GM23338 (cell line): ENCODE results near the gene CEP350. TPM values are rescaled to one million over a fixed set of nuclear protein-coding genes. Genes with fewer than 3 reads are reported as not detected.

Source experiments
- ATAC-seq: fragments of 200-7000 bp; cut with Tn5 transposase; 3 replicates; pipeline ENCODE4 v1.9.1; 2020
- DNase-seq: peaks from one replicate; pipeline ENCODE4 v3.0.0-alpha.2; 2015; ENCODE audit warnings: low spot score
- H2AFZ ChIP-seq: fragments of 200-600 bp; sonication (generic); 2 replicates; pipeline ENCODE4 v1.8.0; 2016; ENCODE audit warnings: antibody characterized with exemption, mild to moderate bottlenecking, moderate library complexity
- H3F3A ChIP-seq: fragments of 200-600 bp; sonication (generic); replicated peaks from 2 replicates; pipeline ENCODE4 v1.8.0; 2017; ENCODE audit warnings: antibody characterized with exemption, mixed run types, low read depth
- H3K27ac ChIP-seq: fragments of 200-600 bp; sonication (generic); 2 replicates; pipeline ENCODE4 v1.6.1; 2016; ENCODE audit warnings: low read depth
- H3K27me3 ChIP-seq: fragments of 200-600 bp; sonication (generic); 2 replicates; pipeline ENCODE4 v1.8.0; 2016; ENCODE audit warnings: mild to moderate bottlenecking, mixed run types, moderate library complexity; ENCODE audit not compliant: insufficient read depth
- H3K36me3 ChIP-seq: fragments of 200-600 bp; sonication (generic); 2 replicates; pipeline ENCODE4 v1.8.0; 2016; ENCODE audit warnings: mild to moderate bottlenecking; ENCODE audit not compliant: insufficient read depth
- H3K4me1 ChIP-seq: fragments of 200-600 bp; sonication (generic); 2 replicates; pipeline ENCODE4 v1.8.0; 2016; ENCODE audit warnings: mild to moderate bottlenecking, moderate library complexity; ENCODE audit not compliant: insufficient read depth
- H3K4me2 ChIP-seq: fragments of 200-600 bp; sonication (generic); 2 replicates; pipeline ENCODE4 v1.7.1; 2017; ENCODE audit warnings: mixed run types
- H3K4me3 ChIP-seq: fragments of 200-600 bp; sonication (generic); 2 replicates; pipeline ENCODE4 v1.6.1; 2016; ENCODE audit warnings: mixed run types
- H3K79me2 ChIP-seq: fragments of 200-600 bp; sonication (generic); replicated peaks from 2 replicates; pipeline ENCODE4 v1.8.0; 2017; ENCODE audit warnings: mild to moderate bottlenecking; ENCODE audit not compliant: insufficient read depth
- H3K9me2 ChIP-seq: fragments of 200-600 bp; sonication (generic); 2 replicates; pipeline ENCODE4 v1.8.0; 2017; ENCODE audit not compliant: insufficient read depth
- H4K20me1 ChIP-seq: fragments of 200-600 bp; sonication (generic); replicated peaks from 2 replicates; pipeline ENCODE4 v1.8.0; 2017; ENCODE audit warnings: mild to moderate bottlenecking; ENCODE audit not compliant: insufficient read depth
- H3K27ac Mint-ChIP-seq: 2 replicates; pipeline ENCODE4 v1.8.0; 2020; ENCODE audit warnings: inconsistent platforms, mild to moderate bottlenecking, moderate library complexity, mixed read lengths
- H3K27me3 Mint-ChIP-seq: 3 replicates; pipeline ENCODE4 v1.8.0; 2022; ENCODE audit warnings: low read depth, mild to moderate bottlenecking, moderate library complexity, mixed read lengths, inconsistent platforms; ENCODE audit not compliant: insufficient read depth, poor library complexity
- H3K36me3 Mint-ChIP-seq: 3 replicates; pipeline ENCODE4 v1.8.0; 2021; ENCODE audit warnings: low read depth, mild to moderate bottlenecking, inconsistent platforms, moderate library complexity, mixed read lengths
- H3K4me1 Mint-ChIP-seq: 3 replicates; pipeline ENCODE4 v1.8.0; 2020; ENCODE audit warnings: mild to moderate bottlenecking, inconsistent platforms, mixed read lengths
- H3K4me3 Mint-ChIP-seq: 3 replicates; pipeline ENCODE4 v1.8.0; 2021; ENCODE audit warnings: moderate library complexity, mild to moderate bottlenecking, inconsistent platforms, mixed read lengths
- H3K9me3 Mint-ChIP-seq: 3 replicates; pipeline ENCODE4 v1.8.0; 2020; ENCODE audit warnings: moderate library complexity, mild to moderate bottlenecking, inconsistent platforms, mixed read lengths
- CREB1 ChIP-seq: fragments of 250-450 bp; sonication (Bioruptor Pico); IDR thresholded peaks from 2 replicates; pipeline ENCODE4 v1.5.0; 2020; ENCODE audit warnings: low read depth, mild to moderate bottlenecking, moderate library complexity
- ETS1 ChIP-seq: IDR thresholded peaks from 2 replicates; pipeline ENCODE4 v1.6.1; 2016; ENCODE audit warnings: antibody characterized with exemption
- EZH2 ChIP-seq: fragments of 200-600 bp; sonication (generic); IDR thresholded peaks from one replicate; pipeline ENCODE4 v1.8.0; 2017; ENCODE audit warnings: antibody characterized with exemption, mild to moderate bottlenecking, low read depth; ENCODE audit not compliant: unreplicated experiment
- EZH2phosphoT487 ChIP-seq: fragments of 200-600 bp; sonication (generic); IDR thresholded peaks from one replicate; pipeline ENCODE4 v1.8.1; 2018; ENCODE audit warnings: antibody characterized with exemption; ENCODE audit not compliant: unreplicated experiment
- JUNB ChIP-seq: IDR thresholded peaks from one replicate; pipeline ENCODE4 v1.6.1; 2016; ENCODE audit warnings: antibody characterized with exemption; ENCODE audit not compliant: unreplicated experiment
- NANOG ChIP-seq: IDR thresholded peaks from 2 replicates; pipeline ENCODE4 v1.6.1; 2016; ENCODE audit warnings: antibody characterized with exemption, borderline replicate concordance
- POLR2AphosphoS5 ChIP-seq: IDR thresholded peaks from 2 replicates; pipeline ENCODE4 v1.6.1; 2016; ENCODE audit warnings: antibody characterized with exemption, low read depth
- STAT1 ChIP-seq: IDR thresholded peaks from one replicate; pipeline ENCODE4 v1.6.1; 2016; ENCODE audit warnings: antibody characterized with exemption; ENCODE audit not compliant: unreplicated experiment
- ZNF114 ChIP-seq: fragments of 250-450 bp; sonication (Bioruptor Pico); IDR thresholded peaks from 2 replicates; pipeline ENCODE4 v1.5.0; 2020; ENCODE audit warnings: mild to moderate bottlenecking, moderate library complexity
- ZNF331 ChIP-seq: fragments of 250-450 bp; sonication (Bioruptor Pico); IDR thresholded peaks from 2 replicates; pipeline ENCODE4 v1.5.0; 2020; ENCODE audit warnings: low read depth, mild to moderate bottlenecking, moderate library complexity
- polyA plus RNA-seq: library from polyadenylated mRNA; unstranded; fragments of >200 nt; fragmentation: Nextera tagmentation; extraction: Ambion mirVana; gene quantifications from 2 replicates; pipeline ENCODE4 v1.2.1, GENCODE V29; 2016
- total RNA-seq: library from RNA; depleted of rRNA; stranded (reverse); fragments of >200 nt; shearing (Covaris generic); gene quantifications from 2 replicates; pipeline ENCODE4 v1.2.3, GENCODE V29; 2014
- TF ChIP-seq, protein P1 (sequence below), 2 experiments: fragments of 200-600 bp in 1 of 2; sonication (generic) in 1 of 2; conservative IDR thresholded peaks; 2 replicates each; pipeline versions ENCODE4 v1.5.1 to v1.6.1; 2016 to 2017; ENCODE audit warnings: antibody characterized with exemption in 2 of 2, low read depth in 2 of 2, mild to moderate bottlenecking in 2 of 2, moderate library complexity in 1 of 2
- TF ChIP-seq, protein P2 (sequence below): fragments of 250-450 bp; sonication (Bioruptor Pico); IDR thresholded peaks from 2 replicates; pipeline ENCODE4 v1.5.0; 2020; ENCODE audit warnings: mild to moderate bottlenecking, moderate library complexity
- TF ChIP-seq, protein P3 (sequence below): IDR thresholded peaks from one replicate; pipeline ENCODE4 v1.6.1; 2018; ENCODE audit warnings: antibody characterized with exemption; ENCODE audit not compliant: unreplicated experiment

The CEP350 gene
- total and polyA plus RNA-seq, 2 experiments from 2014 or later = 23.4 to 36.8 TPM

GRCh38 chr1:179951383-179952144 lies 3.0 kb upstream of the CEP350 start:
- H3K27me3 ChIP-seq = no peaks in the 10 kb centered on the region
- peaks cover 9% of the 10 kb centered on the region; the same call in 2 of the 3 replicates for H3K4me1 Mint-ChIP-seq
- H3K4me3 Mint-ChIP-seq = no peak overlapping the region
- H3K79me2 ChIP-seq = peaks cover 13% of the 10 kb centered on the region
- DNase-seq (no peak), ATAC-seq (no peak)
- H3K27me3 Mint-ChIP-seq = peaks cover 4% of the 10 kb centered on the region
- 0 out of 2 replicates have a peak, but pooled peaks cover 3% of the 10 kb centered on the region for H3F3A ChIP-seq
- H3K9me2 ChIP-seq = no peaks in the 10 kb centered on the region
- H3K4me2 ChIP-seq = no peak overlapping the region
- H3K4me3 ChIP-seq = no peak overlapping the region
- no peak overlapping the region for H3K27ac Mint-ChIP-seq
- H2AFZ ChIP-seq = no peak overlapping the region
- H3K4me1 ChIP-seq = peaks cover 9% of the 10 kb centered on the region; the same call in 1 of the 2 replicates
- no peaks in the 10 kb centered on the region for H3K36me3 ChIP-seq
- no peaks in the 10 kb centered on the region for H3K9me3 Mint-ChIP-seq
- no peak overlapping the region for H3K27ac ChIP-seq
- H4K20me1 ChIP-seq = peaks cover 3% of the 10 kb centered on the region; the same call in 1 of the 2 replicates
- H3K36me3 Mint-ChIP-seq = no peaks in the 10 kb centered on the region
- TF ChIP-seq ZNF331 (CRISPR knock-in tag) (no peak), EZH2 (no peak), JUNB (no peak), ZNF114 (CRISPR knock-in tag) (no peak), NANOG (no peak), STAT1 (no peak), POLR2AphosphoS5 (no peak), CREB1 (CRISPR knock-in tag) (no peak), EZH2phosphoT487 (no peak), ETS1 (no peak)
- TF ChIP-seq, protein P1, sequence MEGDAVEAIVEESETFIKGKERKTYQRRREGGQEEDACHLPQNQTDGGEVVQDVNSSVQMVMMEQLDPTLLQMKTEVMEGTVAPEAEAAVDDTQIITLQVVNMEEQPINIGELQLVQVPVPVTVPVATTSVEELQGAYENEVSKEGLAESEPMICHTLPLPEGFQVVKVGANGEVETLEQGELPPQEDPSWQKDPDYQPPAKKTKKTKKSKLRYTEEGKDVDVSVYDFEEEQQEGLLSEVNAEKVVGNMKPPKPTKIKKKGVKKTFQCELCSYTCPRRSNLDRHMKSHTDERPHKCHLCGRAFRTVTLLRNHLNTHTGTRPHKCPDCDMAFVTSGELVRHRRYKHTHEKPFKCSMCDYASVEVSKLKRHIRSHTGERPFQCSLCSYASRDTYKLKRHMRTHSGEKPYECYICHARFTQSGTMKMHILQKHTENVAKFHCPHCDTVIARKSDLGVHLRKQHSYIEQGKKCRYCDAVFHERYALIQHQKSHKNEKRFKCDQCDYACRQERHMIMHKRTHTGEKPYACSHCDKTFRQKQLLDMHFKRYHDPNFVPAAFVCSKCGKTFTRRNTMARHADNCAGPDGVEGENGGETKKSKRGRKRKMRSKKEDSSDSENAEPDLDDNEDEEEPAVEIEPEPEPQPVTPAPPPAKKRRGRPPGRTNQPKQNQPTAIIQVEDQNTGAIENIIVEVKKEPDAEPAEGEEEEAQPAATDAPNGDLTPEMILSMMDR (conservative IDR thresholded peaks at IDR 0.05; ENCODE audit: low read depth in 2 of 2) = no peak
- TF ChIP-seq, protein P2, sequence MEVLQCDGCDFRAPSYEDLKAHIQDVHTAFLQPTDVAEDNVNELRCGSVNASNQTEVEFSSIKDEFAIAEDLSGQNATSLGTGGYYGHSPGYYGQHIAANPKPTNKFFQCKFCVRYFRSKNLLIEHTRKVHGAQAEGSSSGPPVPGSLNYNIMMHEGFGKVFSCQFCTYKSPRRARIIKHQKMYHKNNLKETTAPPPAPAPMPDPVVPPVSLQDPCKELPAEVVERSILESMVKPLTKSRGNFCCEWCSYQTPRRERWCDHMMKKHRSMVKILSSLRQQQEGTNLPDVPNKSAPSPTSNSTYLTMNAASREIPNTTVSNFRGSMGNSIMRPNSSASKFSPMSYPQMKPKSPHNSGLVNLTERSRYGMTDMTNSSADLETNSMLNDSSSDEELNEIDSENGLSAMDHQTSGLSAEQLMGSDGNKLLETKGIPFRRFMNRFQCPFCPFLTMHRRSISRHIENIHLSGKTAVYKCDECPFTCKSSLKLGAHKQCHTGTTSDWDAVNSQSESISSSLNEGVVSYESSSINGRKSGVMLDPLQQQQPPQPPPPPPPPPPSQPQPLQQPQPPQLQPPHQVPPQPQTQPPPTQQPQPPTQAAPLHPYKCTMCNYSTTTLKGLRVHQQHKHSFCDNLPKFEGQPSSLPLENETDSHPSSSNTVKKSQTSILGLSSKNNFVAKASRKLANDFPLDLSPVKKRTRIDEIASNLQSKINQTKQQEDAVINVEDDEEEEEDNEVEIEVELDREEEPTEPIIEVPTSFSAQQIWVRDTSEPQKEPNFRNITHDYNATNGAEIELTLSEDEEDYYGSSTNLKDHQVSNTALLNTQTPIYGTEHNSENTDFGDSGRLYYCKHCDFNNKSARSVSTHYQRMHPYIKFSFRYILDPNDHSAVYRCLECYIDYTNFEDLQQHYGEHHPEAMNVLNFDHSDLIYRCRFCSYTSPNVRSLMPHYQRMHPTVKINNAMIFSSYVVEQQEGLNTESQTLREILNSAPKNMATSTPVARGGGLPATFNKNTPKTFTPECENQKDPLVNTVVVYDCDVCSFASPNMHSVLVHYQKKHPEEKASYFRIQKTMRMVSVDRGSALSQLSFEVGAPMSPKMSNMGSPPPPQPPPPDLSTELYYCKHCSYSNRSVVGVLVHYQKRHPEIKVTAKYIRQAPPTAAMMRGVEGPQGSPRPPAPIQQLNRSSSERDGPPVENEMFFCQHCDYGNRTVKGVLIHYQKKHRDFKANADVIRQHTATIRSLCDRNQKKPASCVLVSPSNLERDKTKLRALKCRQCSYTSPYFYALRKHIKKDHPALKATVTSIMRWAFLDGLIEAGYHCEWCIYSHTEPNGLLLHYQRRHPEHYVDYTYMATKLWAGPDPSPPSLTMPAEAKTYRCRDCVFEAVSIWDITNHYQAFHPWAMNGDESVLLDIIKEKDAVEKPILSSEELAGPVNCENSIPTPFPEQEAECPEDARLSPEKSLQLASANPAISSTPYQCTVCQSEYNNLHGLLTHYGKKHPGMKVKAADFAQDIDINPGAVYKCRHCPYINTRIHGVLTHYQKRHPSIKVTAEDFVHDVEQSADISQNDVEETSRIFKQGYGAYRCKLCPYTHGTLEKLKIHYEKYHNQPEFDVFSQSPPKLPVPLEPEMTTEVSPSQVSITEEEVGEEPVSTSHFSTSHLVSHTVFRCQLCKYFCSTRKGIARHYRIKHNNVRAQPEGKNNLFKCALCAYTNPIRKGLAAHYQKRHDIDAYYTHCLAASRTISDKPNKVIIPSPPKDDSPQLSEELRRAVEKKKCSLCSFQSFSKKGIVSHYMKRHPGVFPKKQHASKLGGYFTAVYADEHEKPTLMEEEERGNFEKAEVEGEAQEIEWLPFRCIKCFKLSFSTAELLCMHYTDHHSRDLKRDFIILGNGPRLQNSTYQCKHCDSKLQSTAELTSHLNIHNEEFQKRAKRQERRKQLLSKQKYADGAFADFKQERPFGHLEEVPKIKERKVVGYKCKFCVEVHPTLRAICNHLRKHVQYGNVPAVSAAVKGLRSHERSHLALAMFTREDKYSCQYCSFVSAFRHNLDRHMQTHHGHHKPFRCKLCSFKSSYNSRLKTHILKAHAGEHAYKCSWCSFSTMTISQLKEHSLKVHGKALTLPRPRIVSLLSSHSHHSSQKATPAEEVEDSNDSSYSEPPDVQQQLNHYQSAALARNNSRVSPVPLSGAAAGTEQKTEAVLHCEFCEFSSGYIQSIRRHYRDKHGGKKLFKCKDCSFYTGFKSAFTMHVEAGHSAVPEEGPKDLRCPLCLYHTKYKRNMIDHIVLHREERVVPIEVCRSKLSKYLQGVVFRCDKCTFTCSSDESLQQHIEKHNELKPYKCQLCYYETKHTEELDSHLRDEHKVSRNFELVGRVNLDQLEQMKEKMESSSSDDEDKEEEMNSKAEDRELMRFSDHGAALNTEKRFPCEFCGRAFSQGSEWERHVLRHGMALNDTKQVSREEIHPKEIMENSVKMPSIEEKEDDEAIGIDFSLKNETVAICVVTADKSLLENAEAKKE (CRISPR knock-in tag) = no peak
- TF ChIP-seq, protein P3, sequence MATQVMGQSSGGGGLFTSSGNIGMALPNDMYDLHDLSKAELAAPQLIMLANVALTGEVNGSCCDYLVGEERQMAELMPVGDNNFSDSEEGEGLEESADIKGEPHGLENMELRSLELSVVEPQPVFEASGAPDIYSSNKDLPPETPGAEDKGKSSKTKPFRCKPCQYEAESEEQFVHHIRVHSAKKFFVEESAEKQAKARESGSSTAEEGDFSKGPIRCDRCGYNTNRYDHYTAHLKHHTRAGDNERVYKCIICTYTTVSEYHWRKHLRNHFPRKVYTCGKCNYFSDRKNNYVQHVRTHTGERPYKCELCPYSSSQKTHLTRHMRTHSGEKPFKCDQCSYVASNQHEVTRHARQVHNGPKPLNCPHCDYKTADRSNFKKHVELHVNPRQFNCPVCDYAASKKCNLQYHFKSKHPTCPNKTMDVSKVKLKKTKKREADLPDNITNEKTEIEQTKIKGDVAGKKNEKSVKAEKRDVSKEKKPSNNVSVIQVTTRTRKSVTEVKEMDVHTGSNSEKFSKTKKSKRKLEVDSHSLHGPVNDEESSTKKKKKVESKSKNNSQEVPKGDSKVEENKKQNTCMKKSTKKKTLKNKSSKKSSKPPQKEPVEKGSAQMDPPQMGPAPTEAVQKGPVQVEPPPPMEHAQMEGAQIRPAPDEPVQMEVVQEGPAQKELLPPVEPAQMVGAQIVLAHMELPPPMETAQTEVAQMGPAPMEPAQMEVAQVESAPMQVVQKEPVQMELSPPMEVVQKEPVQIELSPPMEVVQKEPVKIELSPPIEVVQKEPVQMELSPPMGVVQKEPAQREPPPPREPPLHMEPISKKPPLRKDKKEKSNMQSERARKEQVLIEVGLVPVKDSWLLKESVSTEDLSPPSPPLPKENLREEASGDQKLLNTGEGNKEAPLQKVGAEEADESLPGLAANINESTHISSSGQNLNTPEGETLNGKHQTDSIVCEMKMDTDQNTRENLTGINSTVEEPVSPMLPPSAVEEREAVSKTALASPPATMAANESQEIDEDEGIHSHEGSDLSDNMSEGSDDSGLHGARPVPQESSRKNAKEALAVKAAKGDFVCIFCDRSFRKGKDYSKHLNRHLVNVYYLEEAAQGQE = no peak
